ENCODE results near the gene EDIL3. TPM values are rescaled to one million over a fixed set of nuclear protein-coding genes. Genes with fewer than 3 reads are reported as not detected.

EDIL3 gene
- total RNA-seq, 4 donors from 2014 or later: 2.8 to 20.6 (median 10.2) TPM

DNA sequence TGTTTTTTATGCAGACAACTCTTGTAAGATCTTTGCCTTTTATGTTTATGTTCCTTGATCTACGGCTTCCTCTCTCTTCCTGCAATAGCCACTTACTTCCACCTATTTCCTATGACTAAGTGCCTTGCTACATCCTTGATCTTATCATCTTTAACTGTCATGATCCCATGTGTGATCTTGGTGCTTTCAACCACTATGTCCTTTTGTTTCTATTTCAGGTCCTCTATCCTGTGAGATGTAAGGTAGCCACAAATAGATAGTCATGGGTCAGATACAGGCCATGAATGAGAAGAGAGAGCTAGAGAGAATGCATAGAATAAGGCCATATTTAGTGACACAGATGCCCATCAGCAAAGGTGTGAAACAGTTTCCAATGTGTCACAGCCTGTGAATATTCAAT is 420.4 kb downstream of the EDIL3 start:
- 47 to 56% methylated on average over 1 of the region's 1 CpG for WGBS, 2 donors
- Histone ChIP-seq H3K36me3 (no peaks in the 10 kb centered on the region), H3K9me3 (no peaks in the 10 kb centered on the region), H3K27ac (no peak overlapping the region), H3K27me3 (no peaks in the 10 kb centered on the region), H3K4me3 (no peak overlapping the region), H3K4me1 (no peaks in the 10 kb centered on the region)
- intact Hi-C loops (cut with DNase I): no loop called here
- DNase-seq: no peak
- no peak for TF ChIP-seq POLR2A (IDR thresholded peaks at IDR 0.05)
- TF ChIP-seq, protein P1, sequence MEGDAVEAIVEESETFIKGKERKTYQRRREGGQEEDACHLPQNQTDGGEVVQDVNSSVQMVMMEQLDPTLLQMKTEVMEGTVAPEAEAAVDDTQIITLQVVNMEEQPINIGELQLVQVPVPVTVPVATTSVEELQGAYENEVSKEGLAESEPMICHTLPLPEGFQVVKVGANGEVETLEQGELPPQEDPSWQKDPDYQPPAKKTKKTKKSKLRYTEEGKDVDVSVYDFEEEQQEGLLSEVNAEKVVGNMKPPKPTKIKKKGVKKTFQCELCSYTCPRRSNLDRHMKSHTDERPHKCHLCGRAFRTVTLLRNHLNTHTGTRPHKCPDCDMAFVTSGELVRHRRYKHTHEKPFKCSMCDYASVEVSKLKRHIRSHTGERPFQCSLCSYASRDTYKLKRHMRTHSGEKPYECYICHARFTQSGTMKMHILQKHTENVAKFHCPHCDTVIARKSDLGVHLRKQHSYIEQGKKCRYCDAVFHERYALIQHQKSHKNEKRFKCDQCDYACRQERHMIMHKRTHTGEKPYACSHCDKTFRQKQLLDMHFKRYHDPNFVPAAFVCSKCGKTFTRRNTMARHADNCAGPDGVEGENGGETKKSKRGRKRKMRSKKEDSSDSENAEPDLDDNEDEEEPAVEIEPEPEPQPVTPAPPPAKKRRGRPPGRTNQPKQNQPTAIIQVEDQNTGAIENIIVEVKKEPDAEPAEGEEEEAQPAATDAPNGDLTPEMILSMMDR (IDR thresholded peaks at IDR 0.05): no peak

- Histone ChIP-seq H3K36me3 (no peaks in the 10 kb centered on the region), H3K9me3 (no peaks in the 10 kb centered on the region), H3K4me3 (no peak overlapping the region), H3K27ac (no peak overlapping the region), H3K27me3 (no peaks in the 10 kb centered on the region), H3K4me1 (no peaks in the 10 kb centered on the region)
- no peak for TF ChIP-seq POLR2A (IDR thresholded peaks at IDR 0.05)
- WGBS, 2 donors: 76 to 87% methylated on average over 1 of the region's 1 CpG
- no peak for DNase-seq
- intact Hi-C loops (cut with DNase I): no loop called here
Measured at GRCh38 chr5:83957188-83957587, 427.5 kb downstream of the EDIL3 start.

DNA sequence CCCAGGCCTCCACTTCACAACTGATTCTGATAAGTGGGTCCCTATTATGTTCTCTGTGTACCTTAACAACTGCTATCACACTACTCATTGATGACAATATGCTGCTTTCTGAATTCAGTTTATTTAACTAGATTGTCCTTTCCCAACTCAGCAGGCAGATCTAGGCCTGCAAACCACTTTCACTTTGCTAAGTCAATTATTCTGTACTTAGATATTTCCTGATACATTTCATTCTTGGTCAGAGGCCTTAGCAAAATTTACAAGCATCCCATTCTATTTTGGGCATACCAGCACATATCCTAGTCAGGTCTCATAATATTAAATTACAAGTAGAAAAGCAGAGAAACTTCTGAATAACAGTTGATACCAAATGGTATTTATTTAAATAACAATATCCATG is 428.3 kb downstream of the EDIL3 start:
- Histone ChIP-seq H3K4me3 (no peak overlapping the region), H3K9me3 (no peaks in the 10 kb centered on the region), H3K27ac (no peak overlapping the region), H3K36me3 (no peaks in the 10 kb centered on the region), H3K4me1 (no peaks in the 10 kb centered on the region), H3K27me3 (no peaks in the 10 kb centered on the region)
- DNase-seq: no peak
- intact Hi-C loops (cut with DNase I): no loop called here
- TF ChIP-seq POLR2A (IDR thresholded peaks at IDR 0.05): no peak
- TF ChIP-seq, protein P1 (IDR thresholded peaks at IDR 0.05): no peak

- Histone ChIP-seq H3K27me3 (no peaks in the 10 kb centered on the region), H3K36me3 (no peaks in the 10 kb centered on the region), H3K4me3 (no peak overlapping the region), H3K27ac (no peak overlapping the region), H3K4me1 (no peaks in the 10 kb centered on the region), H3K9me3 (no peaks in the 10 kb centered on the region)
- WGBS, 2 donors: 77 to 100% methylated on average over 1 of the region's 1 CpG
- DNase-seq: no peak
- TF ChIP-seq POLR2A (IDR thresholded peaks at IDR 0.05): no peak
- TF ChIP-seq, protein P1 (IDR thresholded peaks at IDR 0.05): no peak
- intact Hi-C loops (cut with DNase I): no loop called here
Measured at GRCh38 chr5:83955916-83956315, 428.8 kb downstream of the EDIL3 start.

DNA sequence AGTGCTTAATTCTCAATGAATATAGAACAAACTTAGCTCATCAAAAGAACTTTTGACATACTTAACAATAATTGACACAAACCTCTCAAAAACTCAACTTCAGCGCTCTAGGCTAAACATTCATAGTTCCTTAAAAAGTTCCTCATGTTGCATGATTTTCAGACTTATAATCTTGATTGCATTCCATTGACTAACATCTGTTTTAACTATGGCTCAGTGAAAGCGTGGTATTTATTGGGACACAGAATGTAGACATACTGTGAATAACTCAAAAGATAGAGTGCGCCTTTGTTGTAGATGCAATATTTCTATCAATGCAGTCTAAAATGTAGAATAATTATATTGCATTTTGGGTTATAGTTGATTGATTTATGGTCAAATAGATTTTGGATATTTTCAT is 436.9 kb downstream of the EDIL3 start:
- WGBS, 2 donors: 92 to 93% methylated on average over 3 of the region's 3 CpGs
- Histone ChIP-seq H3K27ac (no peak overlapping the region), H3K4me3 (no peak overlapping the region), H3K36me3 (no peaks in the 10 kb centered on the region), H3K4me1 (no peaks in the 10 kb centered on the region), H3K9me3 (no peaks in the 10 kb centered on the region), H3K27me3 (no peaks in the 10 kb centered on the region)
- no peak for DNase-seq
- intact Hi-C loops (cut with DNase I): no loop called here
- TF ChIP-seq POLR2A (IDR thresholded peaks at IDR 0.05): no peak
- TF ChIP-seq, protein P1 (IDR thresholded peaks at IDR 0.05): no peak

- intact Hi-C loops (cut with DNase I): no loop called here
- H3K27ac ChIP-seq: no peak overlapping the region
- no peaks in the 10 kb centered on the region for H3K9me3 ChIP-seq
- H3K36me3 ChIP-seq: no peaks in the 10 kb centered on the region
- H3K4me1 ChIP-seq: no peaks in the 10 kb centered on the region
- WGBS, 2 donors: 58 to 74% methylated on average over 6 of the region's 6 CpGs
- no peaks in the 10 kb centered on the region for H3K27me3 ChIP-seq
- TF ChIP-seq, protein P1 (IDR thresholded peaks at IDR 0.05): no peak
- no peak for TF ChIP-seq POLR2A (IDR thresholded peaks at IDR 0.05)
- no peak for DNase-seq
- no peak overlapping the region for H3K4me3 ChIP-seq
Measured at GRCh38 chr5:83946516-83946915, 438.2 kb downstream of the EDIL3 start.

All from esophagus squamous epithelium (tissue), 5 donors.